ENCODE data around the gene HHATL.

DNA sequence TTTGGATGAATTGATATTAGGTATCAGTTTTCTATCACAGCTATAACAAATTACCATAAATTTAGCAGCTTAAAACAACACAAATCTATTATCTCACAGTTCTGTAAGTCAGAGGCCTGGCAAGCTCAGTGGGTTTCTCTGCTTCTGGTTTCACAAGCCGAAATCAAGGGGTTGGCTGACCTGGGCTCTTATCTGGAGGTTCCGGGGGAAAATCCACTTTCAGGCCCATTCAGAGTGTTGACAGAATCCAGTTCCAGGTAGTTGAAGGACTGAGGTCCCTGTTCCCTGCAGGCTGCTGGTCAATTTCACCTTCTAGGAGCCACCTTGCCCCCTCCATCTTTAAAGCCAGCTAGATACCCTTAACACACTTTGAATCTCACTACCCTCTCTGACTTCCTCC lies 11.1 kb upstream of the HHATL start:
- TF ChIP-seq, protein P1, sequence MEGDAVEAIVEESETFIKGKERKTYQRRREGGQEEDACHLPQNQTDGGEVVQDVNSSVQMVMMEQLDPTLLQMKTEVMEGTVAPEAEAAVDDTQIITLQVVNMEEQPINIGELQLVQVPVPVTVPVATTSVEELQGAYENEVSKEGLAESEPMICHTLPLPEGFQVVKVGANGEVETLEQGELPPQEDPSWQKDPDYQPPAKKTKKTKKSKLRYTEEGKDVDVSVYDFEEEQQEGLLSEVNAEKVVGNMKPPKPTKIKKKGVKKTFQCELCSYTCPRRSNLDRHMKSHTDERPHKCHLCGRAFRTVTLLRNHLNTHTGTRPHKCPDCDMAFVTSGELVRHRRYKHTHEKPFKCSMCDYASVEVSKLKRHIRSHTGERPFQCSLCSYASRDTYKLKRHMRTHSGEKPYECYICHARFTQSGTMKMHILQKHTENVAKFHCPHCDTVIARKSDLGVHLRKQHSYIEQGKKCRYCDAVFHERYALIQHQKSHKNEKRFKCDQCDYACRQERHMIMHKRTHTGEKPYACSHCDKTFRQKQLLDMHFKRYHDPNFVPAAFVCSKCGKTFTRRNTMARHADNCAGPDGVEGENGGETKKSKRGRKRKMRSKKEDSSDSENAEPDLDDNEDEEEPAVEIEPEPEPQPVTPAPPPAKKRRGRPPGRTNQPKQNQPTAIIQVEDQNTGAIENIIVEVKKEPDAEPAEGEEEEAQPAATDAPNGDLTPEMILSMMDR (IDR thresholded peaks at IDR 0.05; ENCODE audit: insufficient read depth, low read depth, low read length) = no peak
- no peak for TF ChIP-seq EZH2 (IDR thresholded peaks at IDR 0.05; ENCODE audit: insufficient read depth, low read length)
